Thyroid gland (tissue), 4 donors: ENCODE measurements around the gene FAM200C.

Experiments used
- POLR2A ChIP-seq, 2 donors: fragments of 450-650 bp; IDR thresholded peaks; one replicate each; pipeline ENCODE4 v1.6.1; 2017; ENCODE audit warnings: antibody characterized with exemption in 2 of 2, mild to moderate bottlenecking in 2 of 2, moderate library complexity in 1 of 2
- TF ChIP-seq, protein P1 (sequence below), 6 experiments: fragments of 200-600 bp in 3 of 6; fragments of 450-650 bp in 3 of 6; sonication (generic) in 3 of 6; IDR thresholded peaks; one replicate each; pipeline ENCODE4 v1.5.1; 2016 to 2019; ENCODE audit warnings: antibody characterized with exemption in 6 of 6, mild to moderate bottlenecking in 2 of 6, inconsistent platforms in 1 of 6, moderate library complexity in 1 of 6

DNA sequence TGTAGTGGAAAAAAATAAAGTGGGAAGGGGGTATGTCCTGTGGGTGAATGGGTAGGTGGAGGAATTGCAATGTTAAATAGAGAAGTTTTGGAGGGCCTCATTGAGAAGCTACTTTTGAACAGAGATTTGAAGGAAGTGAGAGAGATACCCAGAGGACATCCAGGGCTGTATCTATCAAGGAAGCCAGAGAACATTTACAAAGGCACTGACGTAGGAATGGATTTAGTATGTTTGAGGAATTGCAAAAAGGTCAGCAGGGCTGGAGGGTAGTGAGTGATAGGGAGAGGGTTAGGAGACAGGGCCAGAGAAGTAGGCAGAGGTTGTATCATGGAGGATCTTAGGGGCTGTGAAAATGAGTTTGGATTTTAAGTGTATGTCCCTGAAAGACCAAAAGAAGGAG is 35.7 kb upstream of the FAM200C start:
- TF ChIP-seq, protein P1, sequence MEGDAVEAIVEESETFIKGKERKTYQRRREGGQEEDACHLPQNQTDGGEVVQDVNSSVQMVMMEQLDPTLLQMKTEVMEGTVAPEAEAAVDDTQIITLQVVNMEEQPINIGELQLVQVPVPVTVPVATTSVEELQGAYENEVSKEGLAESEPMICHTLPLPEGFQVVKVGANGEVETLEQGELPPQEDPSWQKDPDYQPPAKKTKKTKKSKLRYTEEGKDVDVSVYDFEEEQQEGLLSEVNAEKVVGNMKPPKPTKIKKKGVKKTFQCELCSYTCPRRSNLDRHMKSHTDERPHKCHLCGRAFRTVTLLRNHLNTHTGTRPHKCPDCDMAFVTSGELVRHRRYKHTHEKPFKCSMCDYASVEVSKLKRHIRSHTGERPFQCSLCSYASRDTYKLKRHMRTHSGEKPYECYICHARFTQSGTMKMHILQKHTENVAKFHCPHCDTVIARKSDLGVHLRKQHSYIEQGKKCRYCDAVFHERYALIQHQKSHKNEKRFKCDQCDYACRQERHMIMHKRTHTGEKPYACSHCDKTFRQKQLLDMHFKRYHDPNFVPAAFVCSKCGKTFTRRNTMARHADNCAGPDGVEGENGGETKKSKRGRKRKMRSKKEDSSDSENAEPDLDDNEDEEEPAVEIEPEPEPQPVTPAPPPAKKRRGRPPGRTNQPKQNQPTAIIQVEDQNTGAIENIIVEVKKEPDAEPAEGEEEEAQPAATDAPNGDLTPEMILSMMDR (IDR thresholded peaks at IDR 0.05), result no peak
- no peak for TF ChIP-seq POLR2A (IDR thresholded peaks at IDR 0.05)
